ENCODE measurements around the gene EIF4E1B. TPM values are rescaled to one million over a fixed set of nuclear protein-coding genes. Genes with fewer than 3 reads are reported as not detected.

Gene EIF4E1B
- total RNA-seq, 1 donor from 2014 or later = not detected

DNA sequence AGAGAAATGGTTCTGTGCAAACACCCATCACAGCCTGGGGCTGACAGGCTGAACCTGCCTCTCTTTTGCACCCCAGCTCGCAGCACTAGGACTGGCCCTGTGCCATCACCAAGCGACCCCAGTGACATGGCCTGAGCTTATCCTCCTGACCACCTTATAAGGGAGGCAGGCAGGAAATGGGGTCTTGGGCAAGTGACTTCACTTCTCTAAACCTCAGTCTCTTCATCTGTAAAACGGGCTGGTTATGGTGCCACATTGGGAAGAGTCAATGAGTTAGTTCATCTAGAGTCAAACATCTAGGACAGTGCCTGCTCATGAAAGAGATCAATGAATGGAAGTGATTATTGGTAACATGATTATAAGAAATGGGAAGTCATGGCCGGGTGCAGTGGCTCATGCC, 6.3 kb upstream of the EIF4E1B start:
- ATAC-seq = no peak
- DNase-seq (ENCODE audit: low spot score) = no peak
- intact Hi-C loops (cut with DNase I) = no loop called here

DNA sequence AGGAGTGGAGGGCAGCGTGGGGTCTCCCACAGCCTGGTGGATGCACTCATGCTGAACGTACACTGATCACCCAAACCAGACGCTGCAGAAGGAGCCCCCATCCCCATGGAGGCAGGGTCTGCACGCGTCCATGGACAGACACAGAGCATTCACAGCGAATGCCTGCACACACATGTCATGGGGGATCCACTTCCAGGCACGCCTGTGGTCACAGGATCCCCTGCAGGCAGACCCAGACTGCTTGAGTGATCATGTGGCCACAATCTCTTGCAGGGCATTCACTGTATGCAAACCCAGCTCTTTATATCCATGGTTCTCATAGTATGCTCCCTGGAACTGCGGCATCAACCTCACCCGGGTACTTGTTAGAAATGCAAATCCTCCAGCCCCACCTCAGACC, 5.5 kb upstream of the EIF4E1B start:
- DNase-seq (ENCODE audit: low spot score) (no peak), ATAC-seq (no peak)
- intact Hi-C loops (cut with DNase I) = no loop called here

DNA sequence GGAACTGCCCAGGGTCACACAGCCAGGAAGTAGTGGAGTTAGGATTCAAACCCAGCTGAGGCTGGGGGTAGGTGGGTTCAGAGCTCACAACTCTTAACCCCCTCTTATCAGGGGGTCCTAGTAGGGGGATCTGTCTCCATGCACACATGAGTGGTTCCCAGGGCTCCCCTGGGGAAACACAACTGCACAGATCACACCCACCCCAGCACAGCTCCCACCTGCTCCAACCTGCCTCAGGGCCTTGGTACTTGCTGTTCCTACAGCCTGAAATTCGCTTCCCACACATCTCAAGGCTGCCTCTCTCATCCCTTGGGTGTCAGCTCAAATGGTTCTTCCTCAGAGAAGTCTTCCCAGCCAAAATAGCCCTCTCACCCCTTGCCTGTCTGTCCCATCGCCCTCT, 5.0 kb upstream of the EIF4E1B start:
- DNase-seq (ENCODE audit: low spot score) (no peak), ATAC-seq (no peak)
- intact Hi-C loops (cut with DNase I) = no loop called here

DNA sequence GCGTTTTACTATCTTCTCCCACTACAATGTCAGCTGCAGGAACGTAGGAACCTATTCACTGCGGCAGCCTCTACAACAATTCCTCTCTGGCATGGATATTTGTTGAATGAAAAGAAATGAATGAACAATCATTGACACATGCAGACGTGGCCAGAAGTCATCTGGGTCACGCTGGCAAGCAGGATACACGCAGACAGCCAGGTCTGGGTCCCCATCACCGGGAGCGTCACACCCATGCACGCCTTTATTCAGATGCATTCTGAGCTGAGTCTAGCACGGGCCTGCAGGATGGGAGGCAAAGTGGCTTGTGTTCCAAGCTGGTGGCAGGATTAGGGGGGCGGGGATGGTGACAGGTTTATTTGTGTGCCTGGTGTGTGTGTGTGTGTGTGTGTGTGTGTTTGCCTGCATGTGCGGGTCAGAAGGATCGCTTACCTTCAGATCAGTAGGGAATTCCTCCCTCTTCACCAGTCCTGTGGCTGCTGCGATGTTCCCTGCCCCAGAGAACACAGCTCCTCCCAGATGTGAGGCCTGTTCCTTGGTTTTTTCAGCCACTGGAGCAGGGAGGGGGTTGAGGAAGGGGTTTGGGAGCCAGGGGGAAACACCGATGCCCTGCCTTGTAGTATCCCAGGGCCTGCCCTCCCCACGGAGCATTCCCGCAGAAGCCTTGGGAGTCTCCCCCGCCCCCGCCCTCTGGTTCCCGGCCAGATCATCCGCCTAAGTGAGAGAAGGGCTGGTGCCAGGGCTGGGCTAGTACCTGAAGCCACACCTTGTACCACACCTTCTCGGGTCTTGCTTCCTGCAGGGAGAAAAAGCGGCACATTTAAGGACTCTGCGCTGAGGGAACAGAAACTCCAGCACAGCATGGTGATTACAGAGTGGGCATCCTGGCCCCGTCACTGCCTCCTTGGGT, 4.3 kb upstream of the EIF4E1B start:
- ATAC-seq (no peak), DNase-seq (ENCODE audit: low spot score) (no peak)
- intact Hi-C loops (cut with DNase I) = no loop called here

DNA sequence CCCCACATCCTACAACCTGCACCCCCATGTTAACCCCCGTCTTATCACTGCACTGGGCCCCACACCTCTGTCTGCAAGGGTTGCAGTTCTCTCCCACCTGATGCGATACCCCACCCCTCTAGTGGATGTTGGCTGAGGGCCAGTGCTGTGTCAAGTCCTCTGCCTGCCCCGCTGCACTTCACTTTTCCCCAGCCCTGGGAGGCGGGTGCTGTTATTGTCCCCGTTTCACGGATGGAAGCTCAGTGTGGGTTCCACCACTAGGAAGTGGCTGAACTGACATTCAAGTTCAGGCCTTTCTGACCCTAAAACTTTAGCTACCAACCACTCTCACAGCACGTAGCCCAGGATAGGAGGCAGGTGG, 3.6 kb upstream of the EIF4E1B start:
- no peak for DNase-seq (ENCODE audit: low spot score)
- intact Hi-C loops (cut with DNase I) = no loop called here

DNA sequence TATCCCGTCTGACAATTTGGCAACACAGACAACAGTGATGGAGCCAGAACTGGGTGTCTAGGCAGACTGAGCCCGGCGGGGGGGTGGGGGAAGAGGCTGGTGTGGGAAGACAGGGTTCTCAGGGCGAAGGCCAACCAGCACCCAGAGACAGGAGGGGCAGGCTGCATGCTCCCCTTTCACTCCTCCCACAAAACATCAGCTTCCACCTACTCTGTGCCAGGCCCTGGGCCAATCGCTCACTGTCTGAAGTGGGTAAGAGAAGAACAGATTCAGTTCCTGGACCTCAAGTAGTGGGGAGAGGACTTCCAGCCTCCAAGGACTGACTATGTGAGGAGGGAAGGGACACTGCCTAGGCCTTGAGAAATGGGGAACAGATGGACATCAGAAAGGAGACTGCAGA, 2.9 kb upstream of the EIF4E1B start:
- intact Hi-C loops (cut with DNase I) = no loop called here
- DNase-seq (ENCODE audit: low spot score) = no peak
- no peak for ATAC-seq

More for the DNA sequence above, 3.6 kb upstream of the EIF4E1B start:
- no peak for ATAC-seq

GRCh38 chr5:176628406-176629228, 1.9 kb upstream of the EIF4E1B start:
- intact Hi-C loops (cut with DNase I) = no loop called here
- ATAC-seq = no peak
- no peak for DNase-seq (ENCODE audit: low spot score)

DNA sequence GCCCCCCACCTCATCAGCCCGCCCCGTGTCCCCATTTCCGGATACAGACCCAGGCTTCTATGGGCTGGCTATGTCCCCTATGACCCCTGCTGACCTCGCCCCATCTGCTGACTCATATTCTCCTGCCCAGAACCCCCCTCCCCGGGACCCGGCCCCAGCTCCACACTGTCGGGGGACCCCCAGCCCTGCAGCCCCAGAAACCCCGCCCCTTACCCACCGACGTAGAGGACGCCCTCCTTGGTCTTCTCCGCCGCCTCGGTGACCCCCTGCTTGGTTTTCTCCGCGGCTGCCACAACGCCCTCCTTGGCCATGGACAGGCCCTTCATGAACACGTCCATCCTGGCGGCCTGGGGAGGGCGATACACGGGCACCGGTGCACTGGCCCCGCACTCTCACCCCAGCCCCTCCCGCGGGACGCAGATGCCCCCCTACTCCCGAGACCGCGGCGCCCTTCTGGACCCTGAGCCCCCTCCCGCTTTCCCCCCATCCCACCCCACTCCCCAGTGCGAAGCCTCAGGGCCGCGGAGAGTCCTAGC, 1.1 kb upstream of the EIF4E1B start:
- no peak for DNase-seq (ENCODE audit: low spot score)
- peak; percentile 16 for ATAC-seq
- intact Hi-C loops (cut with DNase I) = no loop called here

DNA sequence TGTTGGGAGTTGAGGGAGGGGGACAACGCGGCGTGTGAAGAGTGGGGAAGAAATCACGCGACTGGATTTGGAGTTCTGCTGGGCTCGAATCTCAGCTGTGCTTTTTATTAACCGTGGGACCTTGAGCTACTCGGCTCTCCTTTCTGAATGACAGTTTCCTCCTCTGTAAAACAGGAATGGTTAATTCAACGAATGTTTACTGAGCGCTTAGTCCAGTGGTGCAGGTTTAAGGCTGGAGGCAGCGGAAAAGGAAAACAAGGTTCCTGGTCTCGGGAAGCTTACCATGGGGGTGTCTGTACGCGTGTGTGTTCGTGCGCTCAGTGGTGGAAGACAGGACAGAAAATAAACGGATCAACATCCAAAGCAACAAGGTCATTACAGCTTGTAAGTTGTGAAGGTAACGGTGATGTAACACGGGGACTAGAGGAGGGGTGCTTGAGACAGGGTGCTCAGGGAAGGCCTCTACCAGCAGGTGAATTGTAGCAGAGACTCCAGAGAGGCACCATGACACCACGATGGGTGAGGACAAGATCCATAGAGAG, 277 bp downstream of the EIF4E1B start:
- intact Hi-C loops (cut with DNase I) = no loop called here
- no peak for DNase-seq (ENCODE audit: low spot score)
- ATAC-seq = no peak

DNA sequence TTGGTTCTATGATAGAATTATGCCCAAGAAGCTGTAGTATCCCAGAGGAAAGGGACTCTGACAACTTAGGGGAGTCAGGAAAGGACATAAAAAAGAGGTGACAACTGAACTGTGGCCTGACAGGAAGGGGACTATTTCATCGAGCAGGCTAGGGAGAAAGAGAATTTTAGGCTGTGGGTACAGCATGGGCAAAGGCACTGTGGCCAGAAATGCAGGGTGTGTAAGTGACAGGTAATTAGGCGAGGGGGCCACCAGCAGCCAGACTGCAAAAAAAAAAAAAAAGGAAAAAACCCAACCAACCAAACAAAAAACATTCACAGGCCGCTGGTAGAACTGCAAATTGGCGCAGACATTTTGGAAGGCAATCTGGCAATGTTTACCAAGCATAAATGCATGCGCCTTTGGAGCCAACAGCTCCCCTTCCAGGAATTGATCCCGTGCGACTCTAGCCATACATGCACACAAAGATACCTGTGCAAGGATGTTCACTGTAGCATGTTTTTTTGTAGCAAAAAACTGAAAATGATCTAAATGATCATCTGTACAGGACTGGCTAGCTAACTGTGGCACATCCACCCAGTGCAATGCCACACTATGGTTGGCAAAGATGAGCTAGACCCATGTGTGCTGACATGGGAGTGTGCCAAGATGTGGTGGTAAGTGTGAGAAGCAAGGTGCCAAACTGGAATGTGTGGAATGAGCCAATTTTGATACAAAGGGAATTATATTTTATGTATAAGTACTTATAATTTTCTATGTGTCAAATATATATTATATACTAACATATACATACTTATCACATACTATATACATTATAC, 1.1 kb downstream of the EIF4E1B start:
- no peak for ATAC-seq
- intact Hi-C loops (cut with DNase I) = no loop called here
- no peak for DNase-seq (ENCODE audit: low spot score)

GRCh38 chr5:176632745-176633144, 2.3 kb downstream of the EIF4E1B start:
- ATAC-seq = no peak
- no peak for DNase-seq (ENCODE audit: low spot score)
- intact Hi-C loops (cut with DNase I) = no loop called here

- DNase-seq (ENCODE audit: low spot score) (no peak), ATAC-seq (no peak)
- intact Hi-C loops (cut with DNase I) = no loop called here
Measured at GRCh38 chr5:176633598-176633997, 3.1 kb downstream of the EIF4E1B start.

DNA sequence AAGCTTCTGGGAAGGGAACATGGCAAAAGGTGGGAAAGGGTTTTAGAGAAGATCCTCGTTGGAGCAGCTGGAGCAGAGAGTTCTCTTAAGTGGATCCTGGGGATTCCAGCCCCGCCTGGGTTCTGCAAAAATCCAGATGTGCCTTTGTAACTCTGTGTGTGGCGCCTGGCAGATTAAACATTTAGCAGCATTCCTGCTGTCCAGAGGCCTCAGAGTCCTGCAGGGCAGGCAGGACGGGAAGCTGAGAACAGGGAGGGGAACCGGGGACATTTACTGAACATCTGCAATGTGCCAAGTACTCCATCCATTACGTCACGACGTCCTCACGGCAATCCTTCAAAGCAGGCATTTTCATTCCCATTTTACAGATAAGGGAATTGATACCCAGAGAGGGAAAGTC, 6.0 kb downstream of the EIF4E1B start:
- intact Hi-C loops (cut with DNase I) = no loop called here
- no peak for DNase-seq (ENCODE audit: low spot score)
- ATAC-seq = no peak

GRCh38 chr5:176637556-176637955, 7.1 kb downstream of the EIF4E1B start:
- DNase-seq (ENCODE audit: low spot score) = no peak
- intact Hi-C loops (cut with DNase I) = no loop called here

DNA sequence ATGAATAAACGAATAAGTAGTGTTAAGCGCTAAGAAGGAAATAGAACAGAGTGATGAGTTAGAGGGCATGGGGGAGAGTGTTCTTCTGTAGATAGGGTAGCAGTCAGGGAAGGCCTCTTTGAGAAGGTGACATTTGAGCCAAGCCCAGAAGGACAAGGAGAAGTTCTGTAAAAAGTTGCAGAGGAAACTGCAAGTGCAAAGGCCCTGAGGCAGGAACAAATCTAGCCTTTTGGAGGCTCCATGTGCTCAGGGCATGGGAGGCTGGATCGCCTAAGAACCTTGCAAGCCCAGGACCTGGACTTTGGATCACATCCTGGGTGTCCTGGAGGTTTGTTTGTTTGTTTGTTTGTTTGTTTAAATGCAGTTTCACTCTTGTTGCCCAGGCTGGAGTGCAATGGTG, 8.0 kb downstream of the EIF4E1B start:
- ATAC-seq (no peak), DNase-seq (ENCODE audit: low spot score) (no peak)
- intact Hi-C loops (cut with DNase I) = no loop called here

More at GRCh38 chr5:176637556-176637955, 7.1 kb downstream of the EIF4E1B start:
- no peak for ATAC-seq

- ATAC-seq (no peak), DNase-seq (ENCODE audit: low spot score) (no peak)
Measured at GRCh38 chr5:176639208-176639607, 8.7 kb downstream of the EIF4E1B start.

DNA sequence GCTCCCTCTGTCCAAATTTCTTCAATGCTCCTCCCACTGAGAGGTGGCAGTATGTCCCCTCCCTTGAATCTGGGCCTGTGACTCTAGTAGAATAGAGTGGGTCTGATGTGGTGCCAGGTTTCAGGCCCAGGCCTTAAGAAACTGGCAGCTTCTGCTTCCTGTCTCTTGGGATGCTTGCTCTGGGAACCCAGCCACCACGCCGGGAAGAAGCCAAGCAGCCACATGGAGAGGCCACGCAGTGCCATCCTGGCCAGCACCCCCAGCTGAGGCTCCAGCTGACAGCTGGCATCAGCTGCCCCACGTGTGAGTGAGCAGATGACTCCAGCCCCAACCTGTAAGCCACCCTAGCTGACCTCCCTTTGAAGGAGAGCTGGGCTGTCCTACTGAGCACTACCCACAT, 9.5 kb downstream of the EIF4E1B start:
- peak; percentile 33 for ATAC-seq
- intact Hi-C loops (cut with DNase I) = no loop called here
- no peak for DNase-seq (ENCODE audit: low spot score)

More at GRCh38 chr5:176639208-176639607, 8.7 kb downstream of the EIF4E1B start:
- intact Hi-C loops (cut with DNase I) = no loop called here

DNA sequence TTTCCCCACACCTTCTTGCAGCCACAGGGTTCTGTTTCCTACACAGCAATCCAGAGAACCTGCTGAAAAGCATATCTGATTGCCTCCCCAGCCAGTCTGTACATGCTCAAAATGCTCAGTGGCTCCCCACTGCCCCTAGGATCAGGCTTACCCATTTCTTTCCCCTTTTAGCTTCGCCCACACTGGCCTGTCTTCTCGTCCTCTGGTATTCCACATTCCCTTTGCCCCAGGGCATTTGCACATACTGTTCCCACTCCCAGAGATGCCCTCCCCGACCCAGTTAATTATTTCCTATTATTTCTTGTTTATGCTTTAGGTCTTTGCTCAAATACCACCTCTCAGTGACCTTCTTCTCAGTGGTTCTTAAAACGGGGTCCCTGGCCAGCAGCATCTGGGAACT, 10.1 kb downstream of the EIF4E1B start:
- DNase-seq (ENCODE audit: low spot score) (no peak), ATAC-seq (no peak)
- intact Hi-C loops (cut with DNase I) = no loop called here
